Fibroblast of lung (primary cell): ENCODE results near the gene EYA3. TPM values are rescaled to one million over a fixed set of nuclear protein-coding genes. Genes with fewer than 3 reads are reported as not detected.

Experiments used
- DNase-seq, 2 donors: peaks; one replicate each; pipeline versions ENCODE4 v3.0.0 to v3.0.0-alpha.2; 2010; ENCODE audit warnings: low read depth in 2 of 2
- H2AFZ ChIP-seq: 2 replicates; pipeline ENCODE4 v1.5.1; 2012; ENCODE audit warnings: low read length, control low read depth, inconsistent platforms
- H3K27ac ChIP-seq: 2 replicates; pipeline ENCODE4 v1.5.1; 2011; ENCODE audit warnings: low read length, control low read depth; ENCODE audit not compliant: insufficient read depth
- H3K27me3 ChIP-seq: 2 replicates; pipeline ENCODE4 v1.5.1; 2011; ENCODE audit warnings: mild to moderate bottlenecking, low read length; ENCODE audit not compliant: control insufficient read depth, insufficient read depth
- H3K36me3 ChIP-seq: 2 replicates; pipeline ENCODE4 v1.5.1; 2011; ENCODE audit warnings: low read length; ENCODE audit not compliant: control insufficient read depth, insufficient read depth
- H3K4me1 ChIP-seq: 2 replicates; pipeline ENCODE4 v1.5.1; 2011; ENCODE audit warnings: low read length; ENCODE audit not compliant: control insufficient read depth, insufficient read depth; ENCODE audit errors: extremely low read depth
- H3K4me2 ChIP-seq: 2 replicates; pipeline ENCODE4 v1.5.1; 2011; ENCODE audit warnings: low read length, control low read depth; ENCODE audit not compliant: insufficient read depth; ENCODE audit errors: extremely low read depth
- H3K4me3 ChIP-seq, 4 experiments: fragments of 200-600 bp in 1 of 4; sonication (generic) in 1 of 4; replicated peaks in 1 of 4; 2 replicates each; pipeline ENCODE4 v1.5.1; 2011 to 2016; ENCODE audit warnings: low read length in 4 of 4, low read depth in 3 of 4, mild to moderate bottlenecking in 3 of 4, control low read depth in 2 of 4, inconsistent platforms in 1 of 4, mixed read lengths in 1 of 4; ENCODE audit not compliant: insufficient read depth in 1 of 4; ENCODE audit errors: control extremely low read depth in 1 of 4
- H3K79me2 ChIP-seq: 2 replicates; pipeline ENCODE4 v1.5.1; 2012; ENCODE audit warnings: mild to moderate bottlenecking, low read length, inconsistent platforms; ENCODE audit not compliant: control insufficient read depth, insufficient read depth
- H3K9ac ChIP-seq: 2 replicates; pipeline ENCODE4 v1.5.1; 2011; ENCODE audit warnings: mild to moderate bottlenecking, low read length, control low read depth; ENCODE audit not compliant: insufficient read depth
- H3K9me3 ChIP-seq: 2 replicates; pipeline ENCODE4 v1.5.1; 2012; ENCODE audit warnings: low read depth, low read length; ENCODE audit not compliant: control insufficient read depth, insufficient read depth
- H4K20me1 ChIP-seq: 2 replicates; pipeline ENCODE4 v1.5.1; 2011; ENCODE audit warnings: low read length; ENCODE audit not compliant: control insufficient read depth, insufficient read depth; ENCODE audit errors: extremely low read depth
- EZH2 ChIP-seq: IDR thresholded peaks from 2 replicates; pipeline ENCODE4 v1.5.1; 2012; ENCODE audit warnings: low read length, control low read depth, mild to moderate bottlenecking; ENCODE audit errors: missing control alignments
- polyA plus RNA-seq, 2 donors: library from polyadenylated mRNA; depleted of rRNA in 1 of 2; stranded (reverse) in 1 of 2; unstranded in 1 of 2; fragments of >200 nt; gene quantifications; 2 replicates each; pipeline ENCODE4 v1.2.1, GENCODE V29; 2011 to 2012; ENCODE audit warnings: missing spikeins in 1 of 2
- total RNA-seq: library from RNA; depleted of rRNA; stranded (reverse); fragments of >200 nt; gene quantifications from 2 replicates; pipeline ENCODE4 v1.2.1, GENCODE V29; 2014
- TF ChIP-seq, protein P1 (sequence below), 2 donors: IDR thresholded peaks in 1 of 2; conservative IDR thresholded peaks in 1 of 2; 1 replicate in 1 of 2; 2 replicates in 1 of 2; pipeline ENCODE4 v1.5.1; 2011 to 2012; ENCODE audit warnings: low read length in 2 of 2, control low read depth in 1 of 2, inconsistent platforms in 1 of 2, low read depth in 1 of 2, mild to moderate bottlenecking in 1 of 2

The EYA3 gene
- total and polyA plus RNA-seq, 2 donors (not counting 1 experiment from before 2014, with no cell fraction given): 11.2 to 17.5 TPM

DNA sequence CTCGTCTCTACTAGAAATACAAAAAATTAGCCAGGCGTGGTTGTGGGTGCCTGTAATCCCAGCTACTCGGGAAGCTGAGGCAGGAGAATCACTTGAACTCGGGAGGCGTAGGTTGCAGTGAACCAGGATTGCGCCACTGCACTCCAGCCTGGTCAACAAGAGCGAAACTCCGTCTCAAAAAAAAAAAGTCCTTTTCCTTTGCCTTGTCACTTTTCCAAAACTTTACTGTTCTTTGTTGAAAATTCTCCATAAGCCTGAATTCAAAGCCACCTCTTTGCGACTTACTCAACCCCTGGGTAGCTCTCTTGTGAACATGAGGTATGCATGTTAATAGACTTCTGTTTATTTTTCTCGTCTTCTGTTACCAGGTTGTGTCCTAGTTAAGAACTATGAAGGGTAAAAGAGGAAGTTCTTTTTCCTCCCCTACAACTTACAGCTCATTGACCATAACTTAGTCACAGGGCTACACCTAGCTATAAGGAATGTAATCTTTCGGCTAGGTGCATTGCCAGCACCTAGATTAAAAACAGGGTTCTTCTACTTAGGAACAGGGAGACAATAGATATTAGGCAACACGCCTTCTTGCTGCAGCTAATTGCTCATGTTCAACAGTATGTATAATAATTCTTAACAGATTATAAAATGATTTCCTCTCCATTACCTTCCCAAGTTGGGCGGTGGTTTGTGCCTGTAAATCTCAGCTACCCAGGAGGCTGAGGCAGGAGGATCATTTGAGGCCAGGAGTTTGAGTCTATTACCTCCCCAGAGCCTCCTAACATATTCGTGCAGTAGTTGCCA lies 47.2 kb upstream of the EYA3 start:
- Histone ChIP-seq H3K9ac (no peak overlapping the region), H2AFZ (no peak overlapping the region), H3K79me2 (no peaks in the 10 kb centered on the region), H4K20me1 (no peaks in the 10 kb centered on the region), H3K4me1 (peaks cover 2% of the 10 kb centered on the region), H3K27me3 (no peaks in the 10 kb centered on the region), H3K27ac (no peak overlapping the region), H3K9me3 (no peaks in the 10 kb centered on the region), H3K4me3 (no peak overlapping the region), H3K36me3 (no peaks in the 10 kb centered on the region), H3K4me2 (no peak overlapping the region)
- TF ChIP-seq, protein P1, sequence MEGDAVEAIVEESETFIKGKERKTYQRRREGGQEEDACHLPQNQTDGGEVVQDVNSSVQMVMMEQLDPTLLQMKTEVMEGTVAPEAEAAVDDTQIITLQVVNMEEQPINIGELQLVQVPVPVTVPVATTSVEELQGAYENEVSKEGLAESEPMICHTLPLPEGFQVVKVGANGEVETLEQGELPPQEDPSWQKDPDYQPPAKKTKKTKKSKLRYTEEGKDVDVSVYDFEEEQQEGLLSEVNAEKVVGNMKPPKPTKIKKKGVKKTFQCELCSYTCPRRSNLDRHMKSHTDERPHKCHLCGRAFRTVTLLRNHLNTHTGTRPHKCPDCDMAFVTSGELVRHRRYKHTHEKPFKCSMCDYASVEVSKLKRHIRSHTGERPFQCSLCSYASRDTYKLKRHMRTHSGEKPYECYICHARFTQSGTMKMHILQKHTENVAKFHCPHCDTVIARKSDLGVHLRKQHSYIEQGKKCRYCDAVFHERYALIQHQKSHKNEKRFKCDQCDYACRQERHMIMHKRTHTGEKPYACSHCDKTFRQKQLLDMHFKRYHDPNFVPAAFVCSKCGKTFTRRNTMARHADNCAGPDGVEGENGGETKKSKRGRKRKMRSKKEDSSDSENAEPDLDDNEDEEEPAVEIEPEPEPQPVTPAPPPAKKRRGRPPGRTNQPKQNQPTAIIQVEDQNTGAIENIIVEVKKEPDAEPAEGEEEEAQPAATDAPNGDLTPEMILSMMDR (conservative IDR thresholded peaks at IDR 0.05 in 1 of 2, IDR thresholded peaks at IDR 0.05 in 1 of 2; ENCODE audit: low read depth in 1 of 2, low read length in 2 of 2): no peak
- TF ChIP-seq EZH2: no peak
- DNase-seq: peak in 1 of 2 donors; percentile 33

GRCh38 chr1:28134651-28135207 lies 46.3 kb upstream of the EYA3 start:
- Histone ChIP-seq H3K4me2 (no peak overlapping the region), H3K4me3 (no peak overlapping the region), H3K27me3 (no peaks in the 10 kb centered on the region), H3K9ac (no peak overlapping the region), H4K20me1 (no peaks in the 10 kb centered on the region), H3K27ac (no peak overlapping the region), H3K36me3 (no peaks in the 10 kb centered on the region), H2AFZ (no peak overlapping the region), H3K9me3 (no peaks in the 10 kb centered on the region), H3K4me1 (peaks cover 2% of the 10 kb centered on the region), H3K79me2 (no peaks in the 10 kb centered on the region)
- DNase-seq: no peak
- no peak for TF ChIP-seq EZH2
- TF ChIP-seq, protein P1 (conservative IDR thresholded peaks at IDR 0.05 in 1 of 2, IDR thresholded peaks at IDR 0.05 in 1 of 2; ENCODE audit: low read depth in 1 of 2, low read length in 2 of 2): no peak

DNA sequence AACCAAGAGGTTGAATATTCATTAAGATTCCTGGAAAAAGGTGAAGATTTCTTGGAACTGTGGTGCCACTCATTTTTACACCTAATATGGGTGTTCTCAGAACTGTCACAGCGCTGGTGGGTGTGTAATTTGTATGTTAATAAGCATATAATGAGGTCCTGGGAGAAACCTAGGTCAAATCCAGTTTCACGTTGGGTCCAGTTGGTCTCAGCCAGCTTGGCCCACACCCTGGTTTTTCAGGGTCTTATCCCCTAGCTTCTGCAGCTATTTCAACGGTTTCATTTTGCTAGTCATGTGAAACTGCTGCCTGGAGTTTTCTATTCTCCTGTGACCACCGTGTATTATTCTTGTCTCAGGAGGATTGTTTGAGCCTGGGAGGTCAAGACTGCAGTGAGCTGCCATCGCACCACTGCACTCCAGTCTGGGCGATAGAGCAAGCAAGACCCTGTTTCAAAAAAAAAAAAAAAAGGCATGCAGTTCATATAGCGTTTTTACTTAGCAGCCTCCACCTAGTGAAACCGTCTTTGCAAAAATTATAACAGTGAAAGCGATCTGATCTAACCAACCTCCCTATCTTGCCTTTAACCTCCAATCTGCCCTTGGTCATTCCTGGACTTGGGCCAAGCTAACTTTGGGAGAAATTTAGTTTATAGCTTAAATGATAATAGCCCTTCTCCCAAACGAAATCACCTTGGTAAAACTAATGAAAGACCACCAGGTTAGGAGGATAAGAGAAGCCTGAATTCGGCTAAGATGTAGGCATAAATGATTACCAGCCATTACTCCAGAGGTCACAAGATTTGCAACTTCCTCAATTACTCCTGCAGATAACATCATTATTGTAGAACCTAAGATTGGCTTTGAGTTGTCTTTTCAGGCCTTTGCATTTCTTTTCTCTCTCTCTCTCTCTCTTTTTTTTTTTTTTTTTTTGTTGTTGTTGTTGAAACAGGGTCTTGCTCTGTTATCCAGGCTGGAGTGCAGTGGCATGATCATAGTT lies 44.1 kb upstream of the EYA3 start:
- Histone ChIP-seq H3K36me3 (no peaks in the 10 kb centered on the region), H3K9ac (no peak overlapping the region), H3K4me1 (no peaks in the 10 kb centered on the region), H3K4me2 (no peak overlapping the region), H3K4me3 (no peak overlapping the region), H3K27me3 (no peaks in the 10 kb centered on the region), H4K20me1 (no peaks in the 10 kb centered on the region), H2AFZ (no peak overlapping the region), H3K9me3 (no peaks in the 10 kb centered on the region), H3K79me2 (no peaks in the 10 kb centered on the region), H3K27ac (no peak overlapping the region)
- no peak for DNase-seq
- TF ChIP-seq, protein P1 (conservative IDR thresholded peaks at IDR 0.05 in 1 of 2, IDR thresholded peaks at IDR 0.05 in 1 of 2; ENCODE audit: low read depth in 1 of 2, low read length in 2 of 2): no peak
- no peak for TF ChIP-seq EZH2
